Activated CD4-positive, alpha-beta T cell treated with anti-CD3 and anti-CD28 coated beads, Interleukin-2, amount 10 ng/mL, durations not matched to agents 24 days and 14 days (primary cell): ENCODE measurements around the gene MAGI1. TPM values are rescaled to one million over a fixed set of nuclear protein-coding genes. Genes with fewer than 3 reads are reported as not detected.

Source experiments
- DNase-seq: peaks from one replicate; pipeline ENCODE4 v3.0.0; 2022
- H3K27ac Mint-ChIP-seq: one replicate; pipeline ENCODE4 v1.8.0; 2022; ENCODE audit warnings: mild to moderate bottlenecking, mixed read lengths
- H3K27me3 Mint-ChIP-seq: one replicate; pipeline ENCODE4 v1.8.0; 2022; ENCODE audit warnings: mixed read lengths
- H3K36me3 Mint-ChIP-seq: one replicate; pipeline ENCODE4 v1.8.0; 2022; ENCODE audit warnings: low read depth, mild to moderate bottlenecking, mixed read lengths
- H3K4me1 Mint-ChIP-seq: one replicate; pipeline ENCODE4 v1.8.0; 2021; ENCODE audit warnings: mixed read lengths
- H3K4me3 Mint-ChIP-seq: one replicate; pipeline ENCODE4 v1.8.0; 2022; ENCODE audit warnings: mild to moderate bottlenecking, moderate library complexity, mixed read lengths
- H3K9me3 Mint-ChIP-seq: one replicate; pipeline ENCODE4 v1.8.0; 2021; ENCODE audit warnings: mixed read lengths
- intact Hi-C: fragments of 100-400 bp; cut with micrococcal nuclease; formaldehyde crosslinking; loops from one replicate; pipeline ENCODE4 v1.15.1; 2023
- total RNA-seq: library from RNA; stranded (reverse); gene quantifications from 2 replicates; pipeline ENCODE4 v1.2.3, GENCODE V29; 2022

The MAGI1 gene
- total RNA-seq, 1 donor from 2014 or later = 2.0 TPM

GRCh38 chr3:65831733-65832425 lies 206.8 kb downstream of the MAGI1 start:
- Mint-ChIP-seq H3K36me3 (no peaks in the 10 kb centered on the region), H3K4me1 (no peaks in the 10 kb centered on the region), H3K9me3 (no peaks in the 10 kb centered on the region), H3K27ac (no peak overlapping the region), H3K27me3 (no peaks in the 10 kb centered on the region), H3K4me3 (no peak overlapping the region)
- no peak for DNase-seq
- intact Hi-C loops = no loop called here

- intact Hi-C loops = no loop called here
- no peaks in the 10 kb centered on the region for H3K9me3 Mint-ChIP-seq
- H3K4me3 Mint-ChIP-seq = no peak overlapping the region
- no peak overlapping the region for H3K27ac Mint-ChIP-seq
- no peaks in the 10 kb centered on the region for H3K4me1 Mint-ChIP-seq
- no peaks in the 10 kb centered on the region for H3K27me3 Mint-ChIP-seq
- DNase-seq = no peak
- no peaks in the 10 kb centered on the region for H3K36me3 Mint-ChIP-seq
Observed at GRCh38 chr3:65830948-65831732, 207.6 kb downstream of the MAGI1 start.

GRCh38 chr3:65829228-65829627 lies 209.5 kb downstream of the MAGI1 start:
- Mint-ChIP-seq H3K4me1 (no peaks in the 10 kb centered on the region), H3K27me3 (no peaks in the 10 kb centered on the region), H3K4me3 (no peak overlapping the region), H3K36me3 (no peaks in the 10 kb centered on the region), H3K27ac (no peak overlapping the region), H3K9me3 (no peaks in the 10 kb centered on the region)
- intact Hi-C loops = no loop called here
- DNase-seq = no peak

- Mint-ChIP-seq H3K4me3 (no peak overlapping the region), H3K4me1 (no peaks in the 10 kb centered on the region), H3K9me3 (no peaks in the 10 kb centered on the region), H3K27ac (no peak overlapping the region), H3K36me3 (no peaks in the 10 kb centered on the region), H3K27me3 (no peaks in the 10 kb centered on the region)
- intact Hi-C loops = no loop called here
- DNase-seq = no peak
Observed at GRCh38 chr3:65828706-65829105, 210.0 kb downstream of the MAGI1 start.

GRCh38 chr3:65827076-65827475 lies 211.6 kb downstream of the MAGI1 start:
- intact Hi-C loops = no loop called here
- H3K27ac Mint-ChIP-seq = no peak overlapping the region
- no peaks in the 10 kb centered on the region for H3K9me3 Mint-ChIP-seq
- H3K36me3 Mint-ChIP-seq = no peaks in the 10 kb centered on the region
- no peaks in the 10 kb centered on the region for H3K27me3 Mint-ChIP-seq
- DNase-seq = no peak
- no peak overlapping the region for H3K4me3 Mint-ChIP-seq
- no peaks in the 10 kb centered on the region for H3K4me1 Mint-ChIP-seq

- Mint-ChIP-seq H3K4me3 (no peak overlapping the region), H3K27me3 (no peaks in the 10 kb centered on the region), H3K36me3 (no peaks in the 10 kb centered on the region), H3K27ac (no peak overlapping the region), H3K4me1 (no peaks in the 10 kb centered on the region), H3K9me3 (no peaks in the 10 kb centered on the region)
- intact Hi-C loops = no loop called here
- no peak for DNase-seq
Observed at GRCh38 chr3:65824166-65824565, 214.6 kb downstream of the MAGI1 start.

- Mint-ChIP-seq H3K9me3 (no peaks in the 10 kb centered on the region), H3K27me3 (no peaks in the 10 kb centered on the region), H3K4me3 (no peak overlapping the region), H3K27ac (no peak overlapping the region), H3K36me3 (no peaks in the 10 kb centered on the region), H3K4me1 (no peaks in the 10 kb centered on the region)
- no peak for DNase-seq
- intact Hi-C loops = no loop called here
Observed at GRCh38 chr3:65820600-65820999, 218.1 kb downstream of the MAGI1 start.

GRCh38 chr3:65819896-65820295 lies 218.8 kb downstream of the MAGI1 start:
- no peak for DNase-seq

GRCh38 chr3:65817553-65818126 lies 221.1 kb downstream of the MAGI1 start:
- Mint-ChIP-seq H3K4me3 (no peak overlapping the region), H3K27ac (no peak overlapping the region), H3K27me3 (no peaks in the 10 kb centered on the region), H3K36me3 (no peaks in the 10 kb centered on the region), H3K9me3 (no peaks in the 10 kb centered on the region), H3K4me1 (no peaks in the 10 kb centered on the region)
- intact Hi-C loops = no loop called here
- no peak for DNase-seq

More at GRCh38 chr3:65819896-65820295, 218.8 kb downstream of the MAGI1 start:
- intact Hi-C loops = no loop called here
- Mint-ChIP-seq H3K36me3 (no peaks in the 10 kb centered on the region), H3K27me3 (no peaks in the 10 kb centered on the region), H3K4me1 (no peaks in the 10 kb centered on the region), H3K9me3 (no peaks in the 10 kb centered on the region), H3K4me3 (no peak overlapping the region), H3K27ac (no peak overlapping the region)

GRCh38 chr3:65816208-65816607 lies 222.5 kb downstream of the MAGI1 start:
- DNase-seq = no peak
- no peak overlapping the region for H3K4me3 Mint-ChIP-seq
- no peaks in the 10 kb centered on the region for H3K4me1 Mint-ChIP-seq
- H3K27me3 Mint-ChIP-seq = no peaks in the 10 kb centered on the region
- intact Hi-C loops = no loop called here
- H3K36me3 Mint-ChIP-seq = no peaks in the 10 kb centered on the region
- no peaks in the 10 kb centered on the region for H3K9me3 Mint-ChIP-seq
- no peak overlapping the region for H3K27ac Mint-ChIP-seq

- H3K4me3 Mint-ChIP-seq = no peak overlapping the region
- DNase-seq = no peak
- intact Hi-C loops = no loop called here
- no peaks in the 10 kb centered on the region for H3K36me3 Mint-ChIP-seq
- H3K9me3 Mint-ChIP-seq = peaks cover under 1% of the 10 kb centered on the region
- H3K27ac Mint-ChIP-seq = no peak overlapping the region
- H3K27me3 Mint-ChIP-seq = no peaks in the 10 kb centered on the region
- H3K4me1 Mint-ChIP-seq = no peaks in the 10 kb centered on the region
Observed at GRCh38 chr3:65814845-65815578, 223.7 kb downstream of the MAGI1 start.

GRCh38 chr3:65811892-65812291 lies 226.8 kb downstream of the MAGI1 start:
- DNase-seq = no peak
- intact Hi-C loops = no loop called here
- no peaks in the 10 kb centered on the region for H3K4me1 Mint-ChIP-seq
- H3K9me3 Mint-ChIP-seq = peaks cover 4% of the 10 kb centered on the region
- H3K4me3 Mint-ChIP-seq = no peak overlapping the region
- H3K27ac Mint-ChIP-seq = no peak overlapping the region
- no peaks in the 10 kb centered on the region for H3K27me3 Mint-ChIP-seq
- no peaks in the 10 kb centered on the region for H3K36me3 Mint-ChIP-seq

GRCh38 chr3:65811086-65811761 lies 227.5 kb downstream of the MAGI1 start:
- Mint-ChIP-seq H3K27me3 (no peaks in the 10 kb centered on the region), H3K9me3 (peaks cover 4% of the 10 kb centered on the region), H3K27ac (no peak overlapping the region), H3K4me1 (no peaks in the 10 kb centered on the region), H3K36me3 (no peaks in the 10 kb centered on the region), H3K4me3 (no peak overlapping the region)
- intact Hi-C loops = no loop called here
- no peak for DNase-seq
